H1 (cell line): Measurements from ENCODE around the gene CPZ. TPM values are rescaled to one million over a fixed set of nuclear protein-coding genes. Genes with fewer than 3 reads are reported as not detected.
A peak's percentile ranks its signal among the peaks of the same experiment; 100 is the strongest.

ENCODE experiments used
- CTCF ChIA-PET: fragments of 300-600 bp; sonication (Branson Sonifier 250); formaldehyde crosslinking; loops from one replicate; lab custom pipeline; 2021; ENCODE audit not compliant: partially characterized antibody; lab: Charles Lee
- POLR2A ChIA-PET: fragments of 300-600 bp; sonication (Branson Sonifier 250); formaldehyde crosslinking; loops from one replicate; lab custom pipeline; 2021; ENCODE audit warnings: inconsistent platforms; ENCODE audit not compliant: partially characterized antibody; lab: Charles Lee
- DNase-seq, 2 experiments: peaks; one replicate each; pipeline versions ENCODE4 v3.0.0 to v3.0.0-alpha.2; 2010 to 2022; ENCODE audit warnings: low spot score in 2 of 2, low read depth in 1 of 2, mixed read lengths in 1 of 2
- FAIRE-seq: peaks from 2 replicates; lab custom pipeline; 2011; peaks lifted over from hg19 to GRCh38; lab: Jason Lieb, UNC
- H2AFZ ChIP-seq: 2 replicates; pipeline ENCODE4 v1.8.1; 2012; ENCODE audit warnings: low read length, inconsistent platforms
- H2AK5ac ChIP-seq: 2 replicates; pipeline ENCODE4 v1.6.1; 2013; ENCODE audit warnings: low read depth, low read length
- H2BK120ac ChIP-seq: replicated peaks from 2 replicates; pipeline ENCODE3; 2013; ENCODE audit warnings: low read depth, low read length, inconsistent platforms
- H2BK12ac ChIP-seq: 2 replicates; pipeline ENCODE4 v1.6.1; 2013; ENCODE audit warnings: low read depth, low read length
- H2BK15ac ChIP-seq: 2 replicates; pipeline ENCODE4 v1.6.1; 2013; ENCODE audit warnings: low read length
- H2BK20ac ChIP-seq: 2 replicates; pipeline ENCODE4 v1.6.1; 2013; ENCODE audit warnings: low read length
- H2BK5ac ChIP-seq: 2 replicates; pipeline ENCODE4 v1.6.1; 2013; ENCODE audit warnings: low read depth, low read length
- H3K14ac ChIP-seq: 2 replicates; pipeline ENCODE4 v1.6.1; 2013; ENCODE audit warnings: inconsistent platforms; ENCODE audit not compliant: insufficient read length
- H3K18ac ChIP-seq: 2 replicates; pipeline ENCODE4 v1.6.1; 2013; ENCODE audit warnings: low read length; ENCODE audit errors: extremely low read depth
- H3K23ac ChIP-seq: 2 replicates; pipeline ENCODE4 v1.6.1; 2013; ENCODE audit warnings: inconsistent platforms; ENCODE audit not compliant: insufficient read length
- H3K23me2 ChIP-seq: 2 replicates; pipeline ENCODE4 v1.6.1; 2013; ENCODE audit warnings: low read depth, low read length
- H3K27ac ChIP-seq: 2 replicates; pipeline ENCODE4 v1.6.1; 2011; ENCODE audit warnings: low read depth, low read length, inconsistent platforms
- H3K27me3 ChIP-seq, 4 experiments: replicated peaks in 1 of 4; 1 replicate in 1 of 4; 2 replicates in 3 of 4; pipeline versions ENCODE4 v1.6.1 to v1.8.1; 2011 to 2013; ENCODE audit warnings: low read length in 3 of 4, mild to moderate bottlenecking in 3 of 4, inconsistent platforms in 2 of 4, mixed read lengths in 2 of 4, moderate library complexity in 1 of 4; ENCODE audit not compliant: control insufficient read depth in 3 of 4, insufficient read depth in 3 of 4; ENCODE audit errors: extremely low read depth in 1 of 4
- H3K36me3 ChIP-seq, 4 experiments: 2 replicates each; pipeline versions ENCODE4 v1.6.1 to v1.8.1; 2011 to 2013; ENCODE audit warnings: mild to moderate bottlenecking in 4 of 4, low read length in 3 of 4, moderate library complexity in 2 of 4, control low read depth in 1 of 4, inconsistent platforms in 1 of 4; ENCODE audit not compliant: insufficient read depth in 4 of 4, control insufficient read depth in 2 of 4
- H3K4ac ChIP-seq: replicated peaks from 2 replicates; pipeline ENCODE3; 2013; ENCODE audit warnings: low read length, low read depth, mixed read lengths, inconsistent platforms; ENCODE audit not compliant: insufficient read length
- H3K4me1 ChIP-seq, 4 experiments: replicated peaks in 1 of 4; 1 replicate in 1 of 4; 2 replicates in 3 of 4; pipeline versions ENCODE4 v1.6.1 to v1.8.1; 2011 to 2013; ENCODE audit warnings: low read length in 3 of 4, inconsistent platforms in 2 of 4, mixed read lengths in 1 of 4; ENCODE audit not compliant: insufficient read depth in 4 of 4, control insufficient read depth in 3 of 4
- H3K4me2 ChIP-seq, 2 experiments: 2 replicates each; pipeline versions ENCODE4 v1.6.1 to v1.8.1; 2011 to 2013; ENCODE audit warnings: low read depth in 2 of 2, low read length in 2 of 2, control low read depth in 1 of 2, inconsistent platforms in 1 of 2, mild to moderate bottlenecking in 1 of 2; ENCODE audit not compliant: insufficient read depth in 1 of 2
- H3K4me3 ChIP-seq, 4 experiments: fragments of 200-600, 300-600 bp in 1 of 4; sonication (generic), shearing (Covaris generic), sonication (Bioruptor Twin) in 1 of 4; 2 replicates each; pipeline versions ENCODE4 v1.5.1 to v1.8.1; 2011 to 2016; ENCODE audit warnings: low read length in 4 of 4, low read depth in 3 of 4, control low read depth in 2 of 4, inconsistent platforms in 2 of 4, mild to moderate bottlenecking in 2 of 4, mixed read lengths in 1 of 4, moderate library complexity in 1 of 4; ENCODE audit not compliant: insufficient read depth in 2 of 4; ENCODE audit errors: extremely low read depth in 1 of 4
- H3K56ac ChIP-seq: replicated peaks from 2 replicates; pipeline ENCODE3; 2013; ENCODE audit warnings: low read depth, mild to moderate bottlenecking, mixed read lengths, low read length, inconsistent platforms; ENCODE audit not compliant: insufficient read length
- H3K79me1 ChIP-seq: 2 replicates; pipeline ENCODE4 v1.6.1; 2013; ENCODE audit warnings: low read depth, low read length, control low read depth
- H3K79me2 ChIP-seq, 2 experiments: 2 replicates each; pipeline versions ENCODE4 v1.6.1 to v1.8.1; 2012 to 2013; ENCODE audit warnings: low read length in 2 of 2, mild to moderate bottlenecking in 2 of 2, inconsistent platforms in 1 of 2; ENCODE audit not compliant: insufficient read depth in 2 of 2, control insufficient read depth in 1 of 2
- H3K9ac ChIP-seq, 4 experiments: replicated peaks in 1 of 4; 1 replicate in 1 of 4; 2 replicates in 3 of 4; pipeline versions ENCODE4 v1.6.1 to v1.8.1; 2011 to 2013; ENCODE audit warnings: low read depth in 3 of 4, low read length in 3 of 4, control low read depth in 2 of 4, mild to moderate bottlenecking in 2 of 4, moderate library complexity in 2 of 4, inconsistent platforms in 1 of 4; ENCODE audit errors: extremely low read depth in 1 of 4
- H3K9me3 ChIP-seq, 2 experiments: 2 replicates each; pipeline versions ENCODE4 v1.6.1 to v1.8.1; 2012 to 2013; ENCODE audit warnings: mild to moderate bottlenecking in 2 of 2, moderate library complexity in 2 of 2, control low read depth in 1 of 2, inconsistent platforms in 1 of 2, low read depth in 1 of 2, low read length in 1 of 2, mixed read lengths in 1 of 2; ENCODE audit not compliant: insufficient read depth in 2 of 2
- H4K20me1 ChIP-seq, 2 experiments: replicated peaks in 1 of 2; 2 replicates each; pipeline versions ENCODE3 to v1.8.1; 2011 to 2013; ENCODE audit warnings: inconsistent platforms in 2 of 2, low read length in 2 of 2, mild to moderate bottlenecking in 1 of 2; ENCODE audit not compliant: insufficient read depth in 2 of 2, control insufficient read depth in 1 of 2
- H4K5ac ChIP-seq: 2 replicates; pipeline ENCODE4 v1.6.1; 2013; ENCODE audit warnings: low read length, low read depth, mixed read lengths, inconsistent platforms; ENCODE audit not compliant: insufficient read length
- H4K8ac ChIP-seq: 2 replicates; pipeline ENCODE4 v1.8.0; 2013; ENCODE audit warnings: mild to moderate bottlenecking, moderate library complexity, low read length, inconsistent platforms; ENCODE audit not compliant: insufficient read depth; ENCODE audit errors: extremely low read depth
- H4K91ac ChIP-seq: replicated peaks from 2 replicates; pipeline ENCODE3; 2013; ENCODE audit warnings: low read length, mixed read lengths, inconsistent platforms; ENCODE audit not compliant: insufficient read length
- ASH2L ChIP-seq: fragments of 200-600, 300-600 bp; sonication (generic); IDR thresholded peaks from one replicate; pipeline ENCODE4 v1.7.1; 2017; ENCODE audit warnings: low read length
- CHD2 ChIP-seq: IDR thresholded peaks from 2 replicates; pipeline ENCODE4 v1.6.1; 2012; ENCODE audit warnings: low read length, improper control_type of control experiment
- HDAC2 ChIP-seq, 2 experiments: fragments of 300-600 bp in 1 of 2; sonication (generic) in 1 of 2; IDR thresholded peaks; 2 replicates each; pipeline ENCODE4 v1.6.1; 2011 to 2012; ENCODE audit warnings: low read depth in 2 of 2, low read length in 2 of 2, mild to moderate bottlenecking in 2 of 2, moderate library complexity in 2 of 2, borderline replicate concordance in 1 of 2, inconsistent platforms in 1 of 2
- POLR2A ChIP-seq, 2 experiments: IDR thresholded peaks; 1 replicate in 1 of 2; 2 replicates in 1 of 2; pipeline ENCODE4 v1.6.1; 2011; ENCODE audit warnings: low read depth in 2 of 2, low read length in 2 of 2, mild to moderate bottlenecking in 2 of 2; ENCODE audit errors: control extremely low read depth in 1 of 2
- POLR2AphosphoS5 ChIP-seq: IDR thresholded peaks from 2 replicates; pipeline ENCODE4 v1.6.1; 2011; ENCODE audit warnings: low read depth, low read length
- SIX5 ChIP-seq: IDR thresholded peaks from 2 replicates; pipeline ENCODE4 v1.6.1; 2011; ENCODE audit warnings: mild to moderate bottlenecking, low read depth, low read length
- SP1 ChIP-seq: IDR thresholded peaks from 2 replicates; pipeline ENCODE4 v1.6.1; 2011; ENCODE audit warnings: low read depth, low read length
- TEAD4 ChIP-seq: IDR thresholded peaks from 2 replicates; pipeline ENCODE4 v1.6.1; 2012; ENCODE audit warnings: low read depth, low read length, inconsistent platforms, mixed read lengths
- WGBS, 2 experiments: shearing (Covaris generic) in 1 of 2; methylation state at CpG; one replicate each; pipeline versions ENCODE4 v1.1.6 to v1.1.7; 2013 to 2015; ENCODE audit warnings: low lambda C conversion rate in 2 of 2, mixed read lengths in 2 of 2, inconsistent platforms in 1 of 2, low coverage in 1 of 2, missing lambda C conversion rate in 1 of 2; ENCODE audit not compliant: insufficient replicate concordance in 2 of 2, insufficient coverage in 1 of 2, insufficient read length in 1 of 2; ENCODE audit errors: extremely low coverage in 1 of 2, missing lambda C conversion rate in 1 of 2; 5-methylcytosine and 5-hydroxymethylcytosine counted together
- polyA plus RNA-seq, 7 experiments: library from polyadenylated mRNA; depleted of rRNA in 3 of 7; stranded (reverse) in 5 of 7; unstranded in 2 of 7; fragments of >200 nt in 5 of 7; fragments of 200-250 nt in 2 of 7; gene quantifications; 1 replicate in 5 of 7; 2 replicates in 1 of 7; 4 replicates in 1 of 7; pipeline versions ENCODE4 v1.2.1 to v1.2.3, GENCODE V29; 2011 to 2013; ENCODE audit warnings: missing spikeins in 2 of 7, mixed read lengths in 2 of 7
- total RNA-seq: library from RNA; stranded (reverse); fragmentation: NEBNext Ultra II Directional; extraction: Animal tissue kit (Norgen Biotek cat#: 25700); gene quantifications from 2 replicates; pipeline ENCODE4 v1.2.1, GENCODE V29; 2021
- TF ChIP-seq, protein P1 (sequence below), 3 experiments: IDR thresholded peaks; 1 replicate in 2 of 3; 2 replicates in 1 of 3; pipeline versions ENCODE4 v1.5.1 to v1.6.1; 2011; ENCODE audit warnings: low read length in 3 of 3, mild to moderate bottlenecking in 3 of 3, inconsistent platforms in 2 of 3, low read depth in 1 of 3, moderate library complexity in 1 of 3; ENCODE audit not compliant: insufficient read depth in 1 of 3; ENCODE audit errors: control extremely low read depth in 1 of 3

CPZ gene
- total and polyA plus RNA-seq, 2 of the 8 experiments (the other 6 are each of a cell fraction or from before 2014, with no cell fraction given) = 28.8 to 40.7 TPM

DNA sequence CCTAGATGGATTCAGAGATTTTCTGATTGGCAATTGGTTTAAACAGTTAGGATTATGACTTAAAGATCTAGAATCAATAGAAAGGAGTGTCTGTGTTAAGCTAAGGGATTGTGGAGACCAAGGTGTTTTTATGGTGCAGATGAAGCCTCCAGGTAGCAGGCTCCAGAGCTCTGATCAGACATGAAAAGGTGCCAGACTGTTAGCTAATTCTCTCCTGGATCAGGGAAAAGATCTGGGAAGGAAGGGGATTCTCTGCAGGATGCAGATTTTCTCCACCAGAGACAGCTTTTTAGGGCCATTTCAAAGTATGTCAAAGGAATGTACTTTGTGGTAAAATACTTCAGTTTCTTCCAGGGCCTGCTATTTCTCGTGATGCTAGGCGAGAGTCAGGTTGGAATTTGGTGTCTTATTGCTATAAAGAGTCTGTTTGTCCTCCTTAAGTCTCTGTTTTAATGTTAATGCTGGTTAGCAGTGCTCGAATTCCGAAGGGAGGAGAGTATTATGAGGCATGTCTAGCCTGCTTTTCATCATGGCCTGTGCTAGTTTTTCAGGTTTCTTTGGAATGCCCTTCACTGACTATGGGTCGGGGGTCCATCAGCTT is 24.4 kb upstream of the CPZ start:
- no peaks in the 10 kb centered on the region for H3K79me2 ChIP-seq
- no peaks in the 10 kb centered on the region for H3K79me1 ChIP-seq
- H2BK12ac ChIP-seq = peak overlapping the region; percentile 18; the same call in 1 of the 2 replicates
- H4K91ac ChIP-seq = peak overlapping the region; percentile 36
- H2BK20ac ChIP-seq = 0 out of 2 replicates have a peak overlapping the region, but pooled peaks have one; percentile 2
- peak overlapping the region; percentile 77; the same call in 1 of the 2 replicates for H3K27ac ChIP-seq
- H3K18ac ChIP-seq = peak overlapping the region; percentile 65; the same call in 1 of the 2 replicates
- WGBS, 2 experiments = 16% methylated on average over 5 of the region's 5 CpGs; no CpG with 5 or more reads in 1 of the 2 experiments
- DNase-seq (peak in 1 of 2 experiments; percentile 63), FAIRE-seq (peak; percentile 96)
- peak overlapping the region; percentile 71 for H2BK5ac ChIP-seq
- H2AFZ ChIP-seq = no peak overlapping the region
- H3K14ac ChIP-seq = no peak overlapping the region
- no peaks in the 10 kb centered on the region for H3K9me3 ChIP-seq
- no peak overlapping the region for H2BK15ac ChIP-seq
- H3K9ac ChIP-seq = peak overlapping the region in 1 of 4 experiments; percentile 25; a peak in 2 of 7 replicates
- peak overlapping the region; percentile 30 to 40 for H3K4me2 ChIP-seq
- peak overlapping the region; percentile 65 for H4K5ac ChIP-seq
- no peaks in the 10 kb centered on the region for H4K20me1 ChIP-seq
- H3K27me3 ChIP-seq = no peaks in the 10 kb centered on the region
- H2BK120ac ChIP-seq = peak overlapping the region; percentile 7
- 0 out of 2 replicates have a peak overlapping the region, but pooled peaks have one; percentile 4 for H2AK5ac ChIP-seq
- CTCF ChIA-PET = interaction anchor here (1.0 to 3.6 kb wide), 13 partner anchors 9 to 391 kb away, joined by 3 to 21 read pairs (median 5); partner anchors contain the start of genes CPZ and GPR78
- peak overlapping the region in 1 of 4 experiments; percentile 35; a peak in 1 of 8 replicates for H3K4me3 ChIP-seq
- H3K4me1 ChIP-seq = peaks cover 1 to 17% (median 8%) of the 10 kb centered on the region in 4 experiments; a peak in 5 of 7 replicates
- POLR2A ChIA-PET = interaction anchor here (0.7 to 2.6 kb wide), 15 partner anchors 9 to 140 kb away, joined by 3 to 12 read pairs (median 3); partner anchors contain the start of genes CPZ and GPR78
- H3K36me3 ChIP-seq = no peaks in the 10 kb centered on the region
- no peak overlapping the region for H3K23ac ChIP-seq
- H4K8ac ChIP-seq = no peak overlapping the region
- no peak overlapping the region for H3K56ac ChIP-seq
- H3K23me2 ChIP-seq = no peaks in the 10 kb centered on the region
- H3K4ac ChIP-seq = no peak overlapping the region
- TF ChIP-seq TEAD4 (peak; percentile 87), SP1 (peak; percentile 77; the same call in 1 of the 2 replicates), SIX5 (no peak), ASH2L (peak; percentile 59), POLR2A (IDR thresholded peaks at IDR 0.05; ENCODE audit: control extremely low read depth in 1 of 2, low read depth in 2 of 2, low read length in 2 of 2) (peak in 1 of 2 experiments; percentile 56; a peak in 2 of 3 replicates), HDAC2 (IDR thresholded peaks at IDR 0.05; ENCODE audit: borderline replicate concordance in 1 of 2, low read depth in 2 of 2, low read length in 2 of 2) (0 out of 4 replicates have a peak, but pooled peaks of 1 of the 2 experiments have one; percentile 31), POLR2AphosphoS5 (0 out of 2 replicates have a peak, but pooled peaks have one; percentile 13), CHD2 (0 out of 2 replicates have a peak, but pooled peaks have one; percentile 55)
- TF ChIP-seq, protein P1, sequence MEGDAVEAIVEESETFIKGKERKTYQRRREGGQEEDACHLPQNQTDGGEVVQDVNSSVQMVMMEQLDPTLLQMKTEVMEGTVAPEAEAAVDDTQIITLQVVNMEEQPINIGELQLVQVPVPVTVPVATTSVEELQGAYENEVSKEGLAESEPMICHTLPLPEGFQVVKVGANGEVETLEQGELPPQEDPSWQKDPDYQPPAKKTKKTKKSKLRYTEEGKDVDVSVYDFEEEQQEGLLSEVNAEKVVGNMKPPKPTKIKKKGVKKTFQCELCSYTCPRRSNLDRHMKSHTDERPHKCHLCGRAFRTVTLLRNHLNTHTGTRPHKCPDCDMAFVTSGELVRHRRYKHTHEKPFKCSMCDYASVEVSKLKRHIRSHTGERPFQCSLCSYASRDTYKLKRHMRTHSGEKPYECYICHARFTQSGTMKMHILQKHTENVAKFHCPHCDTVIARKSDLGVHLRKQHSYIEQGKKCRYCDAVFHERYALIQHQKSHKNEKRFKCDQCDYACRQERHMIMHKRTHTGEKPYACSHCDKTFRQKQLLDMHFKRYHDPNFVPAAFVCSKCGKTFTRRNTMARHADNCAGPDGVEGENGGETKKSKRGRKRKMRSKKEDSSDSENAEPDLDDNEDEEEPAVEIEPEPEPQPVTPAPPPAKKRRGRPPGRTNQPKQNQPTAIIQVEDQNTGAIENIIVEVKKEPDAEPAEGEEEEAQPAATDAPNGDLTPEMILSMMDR (IDR thresholded peaks at IDR 0.05; ENCODE audit: control extremely low read depth in 1 of 3, insufficient read depth in 1 of 3, low read depth in 1 of 3, low read length in 3 of 3) = no peak
